Measurements from ENCODE around the gene NINJ1. TPM values are rescaled to one million over a fixed set of nuclear protein-coding genes. Genes with fewer than 3 reads are reported as not detected.

NINJ1 gene
- total RNA-seq, 1 experiment from 2014 or later = 26.7 TPM

- CTCF ChIA-PET = no interaction called here
- POLR2A ChIA-PET = interaction anchor here (0.6 kb wide), 1 partner anchor 20 kb away, joined by 3 read pairs; no protein-coding TSS in a partner anchor
- ATAC-seq = no peak
These were observed 57.8 kb downstream of the NINJ1 start for GRCh38 chr9:93076101-93076791.

GRCh38 chr9:93072383-93072795, 61.7 kb downstream of the NINJ1 start:
- no peak for ATAC-seq

More at GRCh38 chr9:93076101-93076791, 57.8 kb downstream of the NINJ1 start:
- Histone ChIP-seq H3K9me3 (ENCODE audit: control insufficient read depth, insufficient read depth, low read depth, low read length) (no peaks in the 10 kb centered on the region), H3K4me3 (ENCODE audit: low read depth in 2 of 2, low read length in 2 of 2) (no peak overlapping the region), H3K27ac (ENCODE audit: low read length) (no peak overlapping the region), H3K27me3 (ENCODE audit: control insufficient read depth, insufficient read depth, low read length) (no peaks in the 10 kb centered on the region), H3K36me3 (ENCODE audit: control insufficient read depth, insufficient read depth, low read length) (no peaks in the 10 kb centered on the region), H3K4me1 (ENCODE audit: control insufficient read depth, insufficient read depth, low read length) (0 out of 2 replicates have a peak, but pooled peaks cover 2% of the 10 kb centered on the region)
- no peak for DNase-seq (ENCODE audit: low read depth, low spot score)
- BruUV-seq (replicated peaks) = no TSS peak
- in situ Hi-C loops (cut with HindIII; ENCODE audit: low pct_unique_long_range_greater_than_20kb, low sequenced_read_pairs) = no loop called here
- TF ChIP-seq CTCF (IDR thresholded peaks at IDR 0.05) = no peak
- no peak for TF ChIP-seq SIN3A (IDR thresholded peaks at IDR 0.05; ENCODE audit: borderline replicate concordance, insufficient read depth, low read depth, low read length)
- no peak for TF ChIP-seq REST (IDR thresholded peaks at IDR 0.05; ENCODE audit: insufficient read depth in 1 of 2, low read depth in 2 of 2, low read length in 1 of 2)
- no peak for TF ChIP-seq TCF7L2 (IDR thresholded peaks at IDR 0.05; ENCODE audit: low read depth, low read length)
- TF ChIP-seq POLR2AphosphoS5 (IDR thresholded peaks at IDR 0.05; ENCODE audit: low read depth, low read length) = no peak
- intact Hi-C loops (cut with micrococcal nuclease; ENCODE audit: unreplicated experiment) = no loop called here

More at GRCh38 chr9:93072383-93072795, 61.7 kb downstream of the NINJ1 start:
- Histone ChIP-seq H3K27ac (ENCODE audit: low read length) (no peak overlapping the region), H3K4me3 (ENCODE audit: low read depth in 2 of 2, low read length in 2 of 2) (no peak overlapping the region), H3K4me1 (ENCODE audit: control insufficient read depth, insufficient read depth, low read length) (0 out of 2 replicates have a peak, but pooled peaks cover 2% of the 10 kb centered on the region), H3K9me3 (ENCODE audit: control insufficient read depth, insufficient read depth, low read depth, low read length) (no peaks in the 10 kb centered on the region), H3K27me3 (ENCODE audit: control insufficient read depth, insufficient read depth, low read length) (no peaks in the 10 kb centered on the region), H3K36me3 (ENCODE audit: control insufficient read depth, insufficient read depth, low read length) (no peaks in the 10 kb centered on the region)
- intact Hi-C loops (cut with micrococcal nuclease; ENCODE audit: unreplicated experiment) = no loop called here
- BruUV-seq (replicated peaks) = no TSS peak
- POLR2A ChIA-PET = no interaction called here
- in situ Hi-C loops (cut with HindIII; ENCODE audit: low pct_unique_long_range_greater_than_20kb, low sequenced_read_pairs) = no loop called here
- CTCF ChIA-PET = no interaction called here
- TF ChIP-seq REST (IDR thresholded peaks at IDR 0.05; ENCODE audit: insufficient read depth in 1 of 2, low read depth in 2 of 2, low read length in 1 of 2) (no peak), POLR2AphosphoS5 (IDR thresholded peaks at IDR 0.05; ENCODE audit: low read depth, low read length) (no peak), SIN3A (IDR thresholded peaks at IDR 0.05; ENCODE audit: borderline replicate concordance, insufficient read depth, low read depth, low read length) (no peak), CTCF (IDR thresholded peaks at IDR 0.05) (no peak), TCF7L2 (IDR thresholded peaks at IDR 0.05; ENCODE audit: low read depth, low read length) (no peak)
- DNase-seq (ENCODE audit: low read depth, low spot score) = no peak
